ENCODE results near the gene TMEM63B.
A peak's percentile ranks its signal among the peaks of the same experiment; 100 is the strongest.

TMEM63B gene

DNA sequence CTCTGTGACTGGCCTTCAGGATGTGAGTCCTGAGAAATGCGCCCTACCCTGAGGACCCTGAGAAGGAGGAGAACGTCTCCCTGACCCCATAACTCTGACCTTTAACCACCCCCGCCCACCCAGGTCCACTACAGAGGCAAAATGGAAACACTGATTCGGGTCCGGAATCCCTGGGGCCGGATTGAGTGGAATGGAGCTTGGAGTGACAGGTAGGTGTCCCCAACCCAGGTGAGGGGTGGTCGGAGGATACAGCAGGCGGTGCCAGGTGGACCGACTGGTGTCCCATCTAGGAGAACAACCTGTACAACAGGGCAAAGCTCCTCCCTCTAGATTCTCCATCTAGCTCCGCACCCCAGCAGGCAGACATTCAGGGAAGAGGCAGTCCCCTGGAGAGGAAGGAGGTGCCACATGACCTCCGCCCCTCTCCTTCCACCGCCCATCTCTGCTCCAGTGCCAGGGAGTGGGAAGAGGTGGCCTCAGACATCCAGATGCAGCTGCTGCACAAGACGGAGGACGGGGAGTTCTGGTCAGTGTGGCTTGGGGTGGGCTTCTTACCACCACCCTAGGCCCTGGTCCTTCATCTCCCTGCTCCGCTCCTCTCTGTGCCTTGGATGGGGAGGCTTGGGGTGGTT lies 48.9 kb downstream of the TMEM63B start:
- H3K4me3 ChIP-seq (ENCODE audit: low read length in 2 of 2), result no peak overlapping the region
- H2BK5ac ChIP-seq (ENCODE audit: low read length), result peak overlapping the region; percentile 78
- no peak overlapping the region for H3K4ac ChIP-seq (ENCODE audit: low read length)
- H3K4me1 ChIP-seq (ENCODE audit: control insufficient read depth in 2 of 2, insufficient read depth in 1 of 2, low read depth in 1 of 2, low read length in 2 of 2), result peaks cover 0 to 11% of the 10 kb centered on the region in 2 donors
- no peak overlapping the region for H3K14ac ChIP-seq (ENCODE audit: low read length)
- H2BK15ac ChIP-seq (ENCODE audit: low read length), result peak overlapping the region; percentile 98
- no peak for DNase-seq (ENCODE audit: low spot score)
- no peak overlapping the region for H2BK12ac ChIP-seq (ENCODE audit: low read length)
- H3K36me3 ChIP-seq (replicated peaks in 1 of 2; ENCODE audit: control insufficient read depth in 2 of 2, insufficient read depth in 2 of 2, low read length in 2 of 2), result no peaks in the 10 kb centered on the region
- H2AK5ac ChIP-seq (ENCODE audit: low read depth, low read length), result peak overlapping the region; percentile 23
- peak overlapping the region; percentile 70 for H3K18ac ChIP-seq (ENCODE audit: low read length)
- H3K79me1 ChIP-seq (ENCODE audit: low read depth, low read length), result no peaks in the 10 kb centered on the region
- no peak overlapping the region for H3K9ac ChIP-seq (ENCODE audit: low read depth, low read length, poor library complexity)
- peaks cover 0 to 1% (median 0%) of the 10 kb centered on the region in 3 experiments for H3K27me3 ChIP-seq (ENCODE audit: control insufficient read depth in 3 of 3, insufficient read depth in 3 of 3, low read depth in 1 of 3, low read length in 3 of 3)
- no peak overlapping the region for H3K4me2 ChIP-seq (ENCODE audit: insufficient read depth, low read length, poor library complexity, severe bottlenecking)
- no peak overlapping the region for H3K23ac ChIP-seq (ENCODE audit: low read depth, low read length, poor library complexity)
- H2AFZ ChIP-seq (ENCODE audit: low read length), result no peak overlapping the region
- H4K8ac ChIP-seq (ENCODE audit: low read depth, low read length), result no peak overlapping the region
- peak overlapping the region; percentile 1 for H2BK120ac ChIP-seq (ENCODE audit: low read depth, low read length)
- no CpG with 5 or more reads among the region's 15 CpGs for WGBS, 2 donors (ENCODE audit: extremely low coverage in 2 of 2, insufficient read length in 2 of 2, insufficient replicate concordance in 1 of 2)
- H4K91ac ChIP-seq (ENCODE audit: low read depth, low read length, poor library complexity), result no peak overlapping the region
- no peak overlapping the region for H3K27ac ChIP-seq (replicated peaks; ENCODE audit: low read length)
- H3K9me3 ChIP-seq (replicated peaks in 1 of 2; ENCODE audit: control insufficient read depth in 2 of 2, insufficient read depth in 1 of 2, low read depth in 1 of 2, low read length in 2 of 2), result no peaks in the 10 kb centered on the region

GRCh38 chr6:44176762-44177509 lies 49.6 kb downstream of the TMEM63B start:
- Histone ChIP-seq H2BK5ac (ENCODE audit: low read length) (peak overlapping the region; percentile 78), H2BK15ac (ENCODE audit: low read length) (peak overlapping the region; percentile 98), H4K91ac (ENCODE audit: low read depth, low read length, poor library complexity) (no peak overlapping the region), H3K18ac (ENCODE audit: low read length) (peak overlapping the region; percentile 70), H3K36me3 (replicated peaks in 1 of 2; ENCODE audit: control insufficient read depth in 2 of 2, insufficient read depth in 2 of 2, low read length in 2 of 2) (no peaks in the 10 kb centered on the region), H2AFZ (ENCODE audit: low read length) (no peak overlapping the region), H2AK5ac (ENCODE audit: low read depth, low read length) (peak overlapping the region; percentile 86), H3K4me3 (ENCODE audit: low read length in 2 of 2) (no peak overlapping the region), H3K14ac (ENCODE audit: low read length) (no peak overlapping the region), H3K27me3 (ENCODE audit: control insufficient read depth in 3 of 3, insufficient read depth in 3 of 3, low read depth in 1 of 3, low read length in 3 of 3) (no peaks in the 10 kb centered on the region), H3K27ac (replicated peaks; ENCODE audit: low read length) (no peak overlapping the region), H2BK120ac (ENCODE audit: low read depth, low read length) (peak overlapping the region; percentile 1), H3K23ac (ENCODE audit: low read depth, low read length, poor library complexity) (peak overlapping the region; percentile 57), H3K9me3 (replicated peaks in 1 of 2; ENCODE audit: control insufficient read depth in 2 of 2, insufficient read depth in 1 of 2, low read depth in 1 of 2, low read length in 2 of 2) (no peaks in the 10 kb centered on the region), H3K4me1 (ENCODE audit: control insufficient read depth in 2 of 2, insufficient read depth in 1 of 2, low read depth in 1 of 2, low read length in 2 of 2) (peaks cover 0 to 11% of the 10 kb centered on the region in 2 donors), H2BK12ac (ENCODE audit: low read length) (no peak overlapping the region), H3K79me1 (ENCODE audit: low read depth, low read length) (no peaks in the 10 kb centered on the region), H3K9ac (ENCODE audit: low read depth, low read length, poor library complexity) (peak overlapping the region; percentile 60), H4K8ac (ENCODE audit: low read depth, low read length) (no peak overlapping the region), H3K4ac (ENCODE audit: low read length) (no peak overlapping the region), H3K4me2 (ENCODE audit: insufficient read depth, low read length, poor library complexity, severe bottlenecking) (no peak overlapping the region)
- no peak for DNase-seq (ENCODE audit: low spot score)
- WGBS, 2 donors (ENCODE audit: extremely low coverage in 2 of 2, insufficient read length in 2 of 2, insufficient replicate concordance in 1 of 2), result no CpG with 5 or more reads among the region's 24 CpGs

- H2BK12ac ChIP-seq (ENCODE audit: low read length), result no peak overlapping the region
- no peaks in the 10 kb centered on the region for H3K27me3 ChIP-seq (ENCODE audit: control insufficient read depth in 3 of 3, insufficient read depth in 3 of 3, low read depth in 1 of 3, low read length in 3 of 3)
- no peak overlapping the region for H3K9ac ChIP-seq (ENCODE audit: low read depth, low read length, poor library complexity)
- DNase-seq (ENCODE audit: low spot score), result no peak
- H3K79me1 ChIP-seq (ENCODE audit: low read depth, low read length), result no peaks in the 10 kb centered on the region
- no peak overlapping the region for H3K14ac ChIP-seq (ENCODE audit: low read length)
- no peaks in the 10 kb centered on the region for H3K36me3 ChIP-seq (replicated peaks in 1 of 2; ENCODE audit: control insufficient read depth in 2 of 2, insufficient read depth in 2 of 2, low read length in 2 of 2)
- peak overlapping the region; percentile 84 for H2AK5ac ChIP-seq (ENCODE audit: low read depth, low read length)
- H4K91ac ChIP-seq (ENCODE audit: low read depth, low read length, poor library complexity), result no peak overlapping the region
- peak overlapping the region; percentile 75 for H2BK15ac ChIP-seq (ENCODE audit: low read length)
- no peak overlapping the region for H3K27ac ChIP-seq (replicated peaks; ENCODE audit: low read length)
- no peaks in the 10 kb centered on the region for H3K9me3 ChIP-seq (replicated peaks in 1 of 2; ENCODE audit: control insufficient read depth in 2 of 2, insufficient read depth in 1 of 2, low read depth in 1 of 2, low read length in 2 of 2)
- H2BK120ac ChIP-seq (ENCODE audit: low read depth, low read length), result no peak overlapping the region
- WGBS, 2 donors (ENCODE audit: extremely low coverage in 2 of 2, insufficient read length in 2 of 2, insufficient replicate concordance in 1 of 2), result no CpG with 5 or more reads among the region's 13 CpGs
- H3K23ac ChIP-seq (ENCODE audit: low read depth, low read length, poor library complexity), result no peak overlapping the region
- H3K4me3 ChIP-seq (ENCODE audit: low read length in 2 of 2), result no peak overlapping the region
- no peak overlapping the region for H4K8ac ChIP-seq (ENCODE audit: low read depth, low read length)
- peaks cover 0 to 10% of the 10 kb centered on the region in 2 donors for H3K4me1 ChIP-seq (ENCODE audit: control insufficient read depth in 2 of 2, insufficient read depth in 1 of 2, low read depth in 1 of 2, low read length in 2 of 2)
- no peak overlapping the region for H3K4ac ChIP-seq (ENCODE audit: low read length)
- no peak overlapping the region for H2BK5ac ChIP-seq (ENCODE audit: low read length)
- H3K18ac ChIP-seq (ENCODE audit: low read length), result no peak overlapping the region
- H3K4me2 ChIP-seq (ENCODE audit: insufficient read depth, low read length, poor library complexity, severe bottlenecking), result peak overlapping the region; percentile 25
- H2AFZ ChIP-seq (ENCODE audit: low read length), result no peak overlapping the region
Measured at GRCh38 chr6:44177691-44178423, 50.5 kb downstream of the TMEM63B start.
